Frontal cortex (tissue), 4 donors: ENCODE data around the gene TMEM134. TPM values are rescaled to one million over a fixed set of nuclear protein-coding genes. Genes with fewer than 3 reads are reported as not detected.

Experiments
- DNase-seq, 2 donors: peaks; one replicate each; pipeline ENCODE4 v3.0.0; 2012; ENCODE audit warnings: low spot score in 2 of 2
- FAIRE-seq: peaks from 2 replicates; lab custom pipeline; 2012; peaks lifted over from hg19 to GRCh38; lab: Jason Lieb, UNC
- small RNA-seq: library from RNA; depleted of rRNA; stranded (forward); fragments of <200 nt; gene quantifications from one replicate; pipeline ENCODE3, GENCODE V24; 2014
- total RNA-seq: library from RNA; depleted of rRNA; stranded (reverse); fragments of >200 nt; gene quantifications from one replicate; pipeline ENCODE4 v1.2.3, GENCODE V29; 2014
- donor health status: control.
- donor health status: control.
- donor health status: control.

Gene TMEM134
- total RNA-seq, 1 donor from 2014 or later: 17.5 TPM

GRCh38 chr11:67413266-67413849 is 55.7 kb downstream of the TMEM134 start:
- FAIRE-seq: no peak
- DNase-seq: no peak

GRCh38 chr11:67412495-67413179 is 56.4 kb downstream of the TMEM134 start:
- DNase-seq: no peak
- no peak for FAIRE-seq

- no peak for FAIRE-seq
- DNase-seq: no peak
These were observed 57.3 kb downstream of the TMEM134 start for GRCh38 chr11:67411785-67412152.

Small RNAs within 50 kb of the gene (small RNA-seq; reads per million reads assigned to genes)
- gene MIR6752: not detected

Other genes with a start within 250 kb of the TMEM134 start
- 46.9 TPM for gene GRK2, start 202.8 kb downstream of the TMEM134 start, total RNA-seq
- 55.8 TPM for gene ANKRD13D, start 179.9 kb downstream of the TMEM134 start, total RNA-seq
- 2.0 TPM for gene SSH3, start 165.7 kb downstream of the TMEM134 start, total RNA-seq
- gene POLD4, start 115.7 kb downstream of the TMEM134 start, total RNA-seq: 3.7 TPM
- gene CLCF1, start 95.7 kb downstream of the TMEM134 start, total RNA-seq: under 0.01 TPM
- 11.8 TPM for gene RAD9A, start 77.3 kb downstream of the TMEM134 start, total RNA-seq
- gene PPP1CA, start 67.4 kb downstream of the TMEM134 start, total RNA-seq: 69.3 TPM
- not detected for gene TBC1D10C, start 65.2 kb downstream of the TMEM134 start, total RNA-seq
- under 0.01 TPM for gene CARNS1, start 53.6 kb downstream of the TMEM134 start, total RNA-seq
- gene RPS6KB2, start 40.8 kb downstream of the TMEM134 start, total RNA-seq: 15.1 TPM
- gene PTPRCAP, start 31.6 kb downstream of the TMEM134 start, total RNA-seq: not detected
- 24.1 TPM for gene CORO1B, start 25.8 kb downstream of the TMEM134 start, total RNA-seq
- gene GPR152, start 16.5 kb downstream of the TMEM134 start, total RNA-seq: not detected
- gene CABP4, start 13.9 kb downstream of the TMEM134 start, total RNA-seq: not detected
- gene AIP, start 13.8 kb upstream of the TMEM134 start, total RNA-seq: 89.3 TPM
- 32.6 TPM for gene PITPNM1, start 36.1 kb upstream of the TMEM134 start, total RNA-seq
- gene CDK2AP2, start 38.9 kb upstream of the TMEM134 start, total RNA-seq: 4.9 TPM
- gene CABP2, start 54.2 kb upstream of the TMEM134 start, total RNA-seq: not detected
- gene GSTP1, start 114.6 kb upstream of the TMEM134 start, total RNA-seq: 206 TPM
- 182 TPM for gene NDUFV1, start 137.7 kb upstream of the TMEM134 start, total RNA-seq
- gene NUDT8, start 160.7 kb upstream of the TMEM134 start, total RNA-seq: 1.2 TPM
- not detected for gene TBX10, start 170.5 kb upstream of the TMEM134 start, total RNA-seq
- not detected for gene ACY3, start 181.5 kb upstream of the TMEM134 start, total RNA-seq
- not detected for gene ALDH3B2, start 205.4 kb upstream of the TMEM134 start, total RNA-seq